GM19395 (cell line): ENCODE results near the gene ATMIN.

Experiments
- ATAC-seq: cut with Tn5 transposase; IDR thresholded peaks from one replicate; pipeline ENCODE4 v1.9.1; 2021; ENCODE audit warnings: mild to moderate bottlenecking, moderate library complexity; ENCODE audit not compliant: unreplicated experiment

Gene ATMIN, protein sequence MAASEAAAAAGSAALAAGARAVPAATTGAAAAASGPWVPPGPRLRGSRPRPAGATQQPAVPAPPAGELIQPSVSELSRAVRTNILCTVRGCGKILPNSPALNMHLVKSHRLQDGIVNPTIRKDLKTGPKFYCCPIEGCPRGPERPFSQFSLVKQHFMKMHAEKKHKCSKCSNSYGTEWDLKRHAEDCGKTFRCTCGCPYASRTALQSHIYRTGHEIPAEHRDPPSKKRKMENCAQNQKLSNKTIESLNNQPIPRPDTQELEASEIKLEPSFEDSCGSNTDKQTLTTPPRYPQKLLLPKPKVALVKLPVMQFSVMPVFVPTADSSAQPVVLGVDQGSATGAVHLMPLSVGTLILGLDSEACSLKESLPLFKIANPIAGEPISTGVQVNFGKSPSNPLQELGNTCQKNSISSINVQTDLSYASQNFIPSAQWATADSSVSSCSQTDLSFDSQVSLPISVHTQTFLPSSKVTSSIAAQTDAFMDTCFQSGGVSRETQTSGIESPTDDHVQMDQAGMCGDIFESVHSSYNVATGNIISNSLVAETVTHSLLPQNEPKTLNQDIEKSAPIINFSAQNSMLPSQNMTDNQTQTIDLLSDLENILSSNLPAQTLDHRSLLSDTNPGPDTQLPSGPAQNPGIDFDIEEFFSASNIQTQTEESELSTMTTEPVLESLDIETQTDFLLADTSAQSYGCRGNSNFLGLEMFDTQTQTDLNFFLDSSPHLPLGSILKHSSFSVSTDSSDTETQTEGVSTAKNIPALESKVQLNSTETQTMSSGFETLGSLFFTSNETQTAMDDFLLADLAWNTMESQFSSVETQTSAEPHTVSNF

DNA sequence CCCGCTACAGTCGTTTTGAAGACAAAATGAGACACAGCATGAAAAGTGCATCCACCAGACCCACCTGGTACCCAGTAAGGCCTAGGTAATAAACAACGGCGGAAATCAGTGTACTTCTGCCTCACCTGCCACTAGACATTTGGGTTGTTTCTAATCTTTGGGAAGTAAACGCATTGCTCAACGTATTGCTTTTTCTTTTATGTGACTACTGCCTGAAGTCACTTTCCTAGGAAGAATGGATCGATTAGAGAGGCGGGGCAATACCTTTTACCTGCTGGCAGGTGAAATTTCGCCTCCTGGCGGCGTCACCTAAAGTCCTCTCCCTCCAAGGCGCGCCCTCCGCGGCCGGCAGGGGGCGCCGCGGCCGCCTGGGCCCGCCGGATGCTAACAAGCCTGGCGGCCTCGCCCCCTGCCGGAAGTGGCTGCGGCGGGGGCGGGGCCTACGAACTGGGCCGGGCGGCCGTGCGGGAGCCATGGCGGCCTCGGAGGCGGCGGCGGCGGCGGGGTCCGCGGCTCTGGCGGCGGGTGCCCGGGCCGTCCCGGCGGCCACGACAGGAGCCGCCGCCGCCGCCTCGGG, at the start of gene ATMIN:
TSS of gene ATMIN (plus strand) at position 445 of the 577 bp plus-strand sequence. CDS start at position 474, 29 bp downstream.
- peak; percentile 87 for ATAC-seq

DNA sequence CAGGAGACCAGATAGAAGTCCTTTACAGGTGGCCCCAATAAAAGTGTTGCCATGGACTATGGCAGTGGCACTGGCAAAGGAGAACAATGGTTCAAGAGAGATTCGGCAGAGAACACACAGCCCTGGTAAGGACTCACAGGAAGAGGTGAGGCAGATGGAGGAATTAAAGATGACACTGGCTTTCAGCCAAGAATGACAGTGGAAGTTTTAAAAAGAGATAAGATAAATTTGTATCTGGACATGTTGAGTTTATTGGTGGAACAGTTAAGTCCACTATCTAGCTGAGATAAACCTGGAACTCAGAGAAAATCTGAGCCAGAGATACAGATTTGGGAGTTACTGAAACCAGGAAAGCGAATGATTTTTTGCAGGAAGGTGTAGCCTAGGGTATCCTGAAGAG, 49.1 kb upstream of the ATMIN start:
- ATAC-seq = no peak

DNA sequence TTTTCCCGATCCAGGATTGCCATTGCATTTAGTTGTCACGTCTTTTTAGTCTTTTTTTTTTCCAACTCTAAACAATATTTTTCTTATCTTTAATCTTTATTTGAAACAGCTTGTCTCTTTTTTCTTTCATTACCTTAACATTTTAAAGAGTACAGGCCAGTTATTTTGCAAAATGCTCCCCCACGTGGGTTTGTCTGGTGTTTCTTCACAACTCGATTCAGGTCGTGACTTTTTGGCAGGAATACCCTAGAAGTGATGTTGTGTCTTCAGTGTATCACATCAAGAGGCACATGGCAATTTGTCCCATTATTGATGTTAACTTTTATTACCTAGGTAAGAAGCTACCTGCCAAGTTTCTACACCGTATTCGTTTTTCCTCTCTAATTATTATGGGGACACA, 46.9 kb upstream of the ATMIN start:
- no peak for ATAC-seq

DNA sequence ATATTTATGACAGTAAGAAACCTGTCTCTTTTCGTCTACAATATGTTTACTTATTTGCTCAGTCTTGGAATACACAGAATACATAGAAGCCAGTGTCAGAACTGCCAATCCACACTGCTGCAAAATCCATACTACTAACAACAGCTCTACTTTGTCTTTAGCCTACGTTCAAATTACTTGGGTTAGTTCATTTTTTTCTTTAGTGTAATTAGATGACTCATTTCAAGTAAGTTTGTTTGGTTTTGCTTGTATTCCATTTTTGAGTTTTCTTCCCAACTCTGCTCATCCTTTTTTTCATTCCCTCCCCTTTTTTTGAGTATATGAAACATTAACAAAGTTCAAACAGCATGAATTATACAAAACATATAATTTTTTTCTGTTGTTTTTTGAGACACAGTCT, 45.8 kb upstream of the ATMIN start:
- ATAC-seq = no peak

DNA sequence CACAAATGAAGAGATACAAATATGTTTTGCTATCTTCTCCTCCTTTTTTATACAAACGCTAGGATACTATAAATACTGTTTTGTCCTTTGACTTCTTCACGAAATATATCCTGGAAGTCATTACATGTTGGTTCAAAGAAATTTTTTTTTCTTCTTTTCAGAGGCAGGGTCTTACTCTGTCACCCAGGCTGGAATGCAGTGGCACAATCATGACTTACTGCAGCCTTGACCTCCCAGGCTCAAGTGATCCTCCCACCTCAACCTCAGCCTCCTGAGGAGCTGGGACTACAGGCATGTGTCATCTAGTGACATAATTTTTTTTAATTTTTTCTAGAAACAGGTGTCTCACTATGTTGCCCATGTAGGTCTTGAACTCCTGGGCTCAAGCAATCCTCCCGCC, 45.1 kb upstream of the ATMIN start:
- no peak for ATAC-seq

DNA sequence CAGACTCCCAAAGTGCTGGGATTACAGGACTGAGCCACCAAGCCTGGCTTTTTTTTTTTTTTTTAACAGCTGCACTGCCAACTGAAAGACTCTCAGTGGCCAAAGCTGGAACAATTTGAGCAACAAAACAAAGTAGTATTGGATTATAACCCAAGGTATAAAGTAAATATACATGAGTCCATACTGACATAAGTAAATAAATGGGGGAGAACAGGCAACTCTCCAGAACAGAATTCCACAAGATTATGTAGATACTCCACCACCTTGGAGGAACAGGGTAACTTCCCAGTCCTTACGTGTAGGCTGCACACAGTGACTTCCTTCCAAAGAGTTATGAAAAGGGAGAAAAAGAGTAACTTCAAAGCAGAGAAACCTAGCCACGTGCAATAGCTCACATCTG, 44.7 kb upstream of the ATMIN start:
- ATAC-seq = no peak

DNA sequence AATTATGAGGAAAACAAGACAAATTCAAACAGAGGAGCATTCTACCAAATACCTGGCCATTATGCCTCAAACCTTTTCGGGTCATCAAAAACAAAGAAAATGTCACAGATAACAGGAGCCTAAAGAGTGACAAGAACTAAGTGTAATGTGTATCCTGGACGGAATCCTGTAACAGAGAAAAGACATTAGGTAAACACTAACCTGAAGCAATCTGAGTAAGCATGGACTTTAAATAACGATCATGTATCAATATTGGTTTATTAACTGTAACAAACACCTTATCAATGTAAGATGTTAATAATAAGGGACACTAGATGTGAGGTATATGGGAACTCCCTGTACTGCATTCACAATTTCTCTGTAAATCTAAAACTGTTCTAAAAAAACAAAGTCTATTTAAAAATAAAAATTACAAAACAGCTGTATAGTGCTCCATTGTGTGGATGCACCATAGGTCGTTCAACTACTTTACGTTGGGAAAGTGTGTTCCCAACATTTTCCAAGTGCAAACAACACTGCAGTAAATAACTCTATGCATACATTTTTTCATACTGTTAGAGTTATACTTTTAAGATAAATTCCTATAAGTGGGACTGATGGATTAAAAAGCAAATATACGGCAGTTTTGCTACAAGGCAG, 43.7 kb upstream of the ATMIN start:
- no peak for ATAC-seq

DNA sequence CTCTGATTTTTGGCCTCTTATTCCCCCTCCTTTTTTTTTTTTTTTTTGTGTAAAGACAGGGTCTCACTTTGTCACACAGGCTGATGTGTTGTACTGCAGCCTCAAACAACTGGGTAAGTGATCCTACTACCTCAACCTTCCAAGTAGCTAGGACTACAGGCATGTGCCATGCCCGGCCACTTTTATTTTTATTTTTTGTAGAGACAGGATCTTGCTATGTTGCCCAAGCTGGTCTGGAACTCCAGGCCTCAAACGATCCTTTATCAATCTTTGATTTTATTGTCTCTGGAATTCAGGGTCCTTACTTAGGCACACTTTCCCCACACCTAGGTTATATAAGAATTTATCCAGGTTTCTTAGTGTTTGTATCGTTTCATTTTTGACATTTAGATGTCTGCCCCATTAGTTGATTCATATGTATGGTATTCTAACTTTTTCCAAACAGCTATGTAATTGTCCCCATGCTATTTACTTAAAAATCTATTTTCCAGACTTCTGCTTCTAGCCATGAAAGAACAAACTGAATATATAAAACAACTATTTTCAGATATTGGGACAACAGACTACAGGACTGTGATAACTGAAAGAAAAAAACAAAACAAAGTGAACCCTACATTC, 42.9 kb upstream of the ATMIN start:
- ATAC-seq = no peak

DNA sequence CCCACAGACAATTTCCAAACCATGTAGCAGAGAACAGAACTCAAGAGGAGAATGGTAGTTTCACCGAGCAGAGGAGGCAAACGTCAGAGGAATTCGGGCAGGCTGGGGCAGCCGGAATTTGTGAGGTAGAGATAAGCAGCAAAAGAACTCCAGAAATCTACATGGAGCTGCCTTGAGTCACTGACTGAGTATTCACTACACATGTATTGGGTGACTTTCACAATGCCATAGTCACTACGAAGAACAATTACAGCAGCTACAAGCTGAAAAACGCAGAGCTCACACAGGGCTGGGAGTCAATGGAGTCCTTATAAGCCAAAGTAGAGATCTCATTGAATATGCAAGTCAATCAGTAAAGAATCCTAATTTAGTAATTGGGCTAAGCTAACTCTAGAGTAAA, 42.3 kb upstream of the ATMIN start:
- ATAC-seq = no peak

DNA sequence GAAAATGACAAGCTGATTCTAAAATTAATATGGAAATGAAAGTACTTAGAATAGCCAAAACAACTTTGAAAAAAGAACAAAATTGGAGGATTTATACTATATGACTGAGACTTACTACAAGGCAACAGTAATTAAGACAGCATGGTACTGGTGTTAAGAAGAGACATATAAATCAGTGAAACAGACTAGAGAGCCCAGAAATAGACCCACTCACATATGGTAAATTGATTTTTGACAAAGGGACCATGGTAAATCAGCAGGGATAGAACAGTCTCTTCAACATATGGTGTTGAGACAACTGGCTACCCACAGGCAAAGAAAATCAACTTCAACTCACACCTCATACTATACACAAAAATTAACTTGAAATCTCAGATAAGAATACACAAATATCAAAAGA, 41.8 kb upstream of the ATMIN start:
- ATAC-seq = no peak

DNA sequence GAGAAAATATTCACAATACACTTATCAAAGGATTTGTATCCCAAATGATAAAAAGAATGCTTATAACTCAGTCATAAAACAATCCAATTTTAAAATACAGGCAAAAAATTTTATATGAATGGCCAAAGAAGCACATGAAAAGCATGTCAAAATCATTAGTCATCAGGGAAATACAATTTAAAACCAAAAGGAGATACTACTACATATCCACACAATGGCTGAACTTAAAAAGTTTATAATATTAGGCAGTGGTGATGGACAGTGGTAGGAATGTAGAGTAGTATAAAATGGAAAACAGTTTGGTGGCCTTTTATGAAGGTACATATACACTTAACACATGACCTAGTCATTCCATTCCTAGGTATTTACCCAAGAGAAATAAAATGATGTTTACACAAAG, 41.2 kb upstream of the ATMIN start:
- ATAC-seq = no peak

DNA sequence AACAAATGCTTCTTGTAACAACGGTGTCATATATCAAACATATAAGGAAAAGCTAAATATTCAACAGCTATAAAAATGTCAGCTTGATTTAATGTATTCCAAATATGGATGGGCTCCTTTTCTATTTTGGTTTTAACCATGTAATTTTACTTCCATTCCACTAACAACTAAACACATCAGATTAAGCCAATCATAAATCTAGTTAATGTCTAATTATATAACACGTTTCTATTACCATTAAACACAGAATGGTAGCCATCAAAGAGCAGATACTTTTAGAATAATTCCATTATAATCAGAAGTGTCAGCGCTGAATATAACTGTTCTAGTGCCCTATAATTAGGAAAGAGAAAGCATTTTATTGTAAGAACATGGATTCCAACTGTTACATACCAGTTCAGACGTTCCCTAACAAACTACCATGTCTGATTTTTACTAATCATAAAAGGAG, 38.9 kb upstream of the ATMIN start:
- ATAC-seq = no peak

DNA sequence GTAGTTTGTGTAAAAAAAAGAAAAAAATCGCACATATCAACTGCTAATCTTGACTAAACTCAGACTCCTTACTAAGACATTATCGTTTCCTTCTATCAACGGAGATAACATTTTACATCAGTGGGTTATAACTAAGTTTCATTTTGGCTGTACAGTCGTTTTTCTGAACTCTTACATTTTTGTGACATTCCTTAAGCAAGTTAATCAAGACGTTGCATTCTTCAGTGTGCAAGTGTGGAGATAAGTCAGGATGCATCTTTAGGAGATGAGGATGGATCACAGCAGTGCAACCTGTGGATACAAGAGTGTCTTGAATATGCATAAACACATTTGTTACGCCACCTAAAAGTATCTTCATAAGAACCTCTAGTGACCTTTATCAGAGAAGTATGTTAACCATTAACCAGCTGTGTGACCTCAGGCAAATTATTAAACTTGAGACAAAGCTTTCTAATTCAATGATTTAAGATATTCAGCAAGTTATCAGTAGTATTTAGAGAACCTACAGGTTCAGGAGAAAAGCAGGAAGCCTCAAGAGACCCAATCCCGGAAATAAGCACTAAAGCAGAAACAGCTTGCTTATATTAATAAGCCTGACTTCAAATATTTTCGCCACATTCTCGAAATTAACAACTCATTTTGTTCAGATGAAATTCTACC, 38.4 kb upstream of the ATMIN start:
- peak; percentile 76 for ATAC-seq

DNA sequence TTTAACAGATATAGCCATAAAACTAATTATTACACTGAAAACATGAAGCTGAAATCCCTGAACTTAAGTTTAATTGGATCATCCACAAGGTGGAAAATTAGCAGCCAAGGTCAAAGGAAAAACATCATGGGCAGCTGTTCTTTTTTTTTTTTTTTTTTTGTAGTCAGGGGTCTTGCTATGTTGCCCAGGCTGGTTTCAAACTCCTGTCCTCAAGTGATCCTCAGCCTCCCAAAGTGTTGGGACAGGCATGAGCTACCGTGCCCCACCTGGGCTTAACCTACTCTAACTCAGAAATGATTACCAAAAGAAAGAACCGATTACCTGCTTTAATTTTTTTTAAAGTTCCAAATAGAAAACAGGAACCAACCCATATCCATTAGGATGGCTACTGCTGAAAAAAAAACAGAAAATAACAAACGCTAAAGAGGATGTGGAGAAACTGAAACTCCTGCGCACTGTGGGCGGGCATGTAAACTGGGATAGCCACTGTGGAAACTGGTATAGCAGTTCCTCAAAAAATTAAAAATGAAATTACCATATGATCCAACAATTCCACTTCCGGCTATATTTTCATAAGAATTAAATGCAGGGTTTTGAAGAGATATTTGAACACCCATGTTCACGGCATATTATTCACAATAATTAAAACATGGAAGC, 37.5 kb upstream of the ATMIN start:
- no peak for ATAC-seq

DNA sequence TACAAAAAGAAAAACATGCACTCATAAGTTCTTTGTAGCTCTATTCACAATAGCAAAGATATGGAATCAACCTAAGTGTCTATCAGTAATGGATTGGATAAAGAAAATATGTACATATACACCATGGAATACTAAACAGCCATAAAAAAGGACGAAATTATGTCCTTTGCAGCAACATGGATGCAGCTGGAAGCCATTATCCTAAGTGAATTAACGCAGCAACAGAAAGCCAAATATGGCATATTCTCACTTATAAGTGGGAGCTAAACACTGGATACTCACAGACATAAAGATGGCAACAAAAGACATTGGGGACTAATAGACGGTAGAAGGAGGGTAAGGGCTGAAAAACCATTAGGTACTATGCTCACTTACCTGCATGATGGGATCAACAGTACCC, 34.8 kb upstream of the ATMIN start:
- ATAC-seq = no peak

DNA sequence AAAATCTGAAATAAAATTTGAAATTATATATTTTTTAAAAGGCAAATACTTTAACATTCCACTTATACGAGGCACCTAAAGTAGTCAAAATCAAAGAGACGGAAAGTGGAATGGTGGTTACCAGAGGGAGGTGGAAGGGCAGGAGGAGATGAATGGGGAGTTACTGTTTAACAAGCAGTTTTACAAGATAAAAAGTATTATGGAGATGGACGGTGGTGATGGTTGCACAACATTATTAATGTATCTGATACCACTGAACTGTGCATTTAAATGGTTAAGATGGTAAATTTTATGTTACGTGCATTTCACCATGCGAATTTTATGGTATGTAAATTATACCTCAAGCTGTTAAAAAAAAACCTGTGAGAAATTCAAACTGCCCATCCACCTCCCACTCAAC, 34.3 kb upstream of the ATMIN start:
- no peak for ATAC-seq

DNA sequence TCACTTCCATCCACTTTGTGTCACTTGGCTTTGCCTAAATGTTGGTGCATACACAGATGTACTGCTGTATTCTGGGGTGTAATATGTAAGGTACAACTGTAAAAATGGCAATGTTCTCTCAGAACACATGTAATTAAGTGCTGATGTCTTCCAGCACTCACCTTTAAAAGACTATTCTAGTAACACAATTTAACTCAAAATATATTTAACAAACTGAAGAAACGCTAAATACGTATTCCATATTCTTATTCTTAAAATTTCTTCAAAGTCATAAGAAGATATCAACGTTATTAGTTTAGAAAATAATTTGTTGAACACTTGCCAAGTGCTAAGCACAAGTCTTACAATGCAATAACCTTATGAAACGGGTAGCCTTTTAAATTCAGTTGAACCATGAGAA, 32.6 kb upstream of the ATMIN start:
- ATAC-seq = no peak

DNA sequence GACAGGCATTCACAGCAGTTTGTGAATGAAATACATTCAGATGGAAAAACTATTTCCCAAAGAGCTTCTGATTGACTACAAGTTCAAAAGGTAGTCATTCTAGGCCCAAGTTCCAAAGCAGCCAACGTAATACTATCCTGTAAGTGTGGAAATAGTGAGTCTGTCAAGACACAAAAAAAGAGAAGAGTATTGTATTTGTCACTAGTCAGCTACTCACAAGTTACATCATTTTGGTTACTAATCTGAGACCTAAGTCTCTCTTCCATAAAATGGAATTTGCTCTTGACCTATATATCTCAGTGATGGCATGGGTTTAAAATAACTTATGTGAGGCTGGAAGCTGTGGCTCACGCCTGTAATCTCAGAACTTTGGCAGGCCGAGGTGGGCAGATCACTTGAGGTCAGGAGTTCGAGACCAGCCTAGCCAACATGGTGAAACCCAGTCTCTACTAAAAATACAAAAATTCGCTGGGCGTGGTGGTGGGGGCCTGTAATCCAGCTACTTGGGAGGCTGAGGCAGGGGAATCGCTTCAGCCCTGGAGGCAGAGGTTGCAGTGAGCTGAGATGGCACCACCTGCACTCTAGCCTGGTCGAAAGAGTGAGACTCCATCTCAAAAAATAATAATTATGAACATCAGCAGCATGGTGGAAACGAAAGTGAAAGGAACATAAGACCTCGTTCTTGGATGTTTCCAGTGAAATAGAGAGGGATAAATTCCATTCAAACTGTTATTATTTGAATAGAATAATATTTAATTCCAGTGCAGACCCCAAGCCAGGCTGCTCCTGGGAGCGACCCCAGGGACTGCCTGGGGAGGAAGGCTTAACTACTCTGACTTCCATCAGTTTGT, 31.8 kb upstream of the ATMIN start:
- ATAC-seq = no peak
